HG02981 (cell line): ENCODE data around the gene IP6K2.
"Not testable (repeated sequence)": the region's sequence is repeated elsewhere in the genome, so short reads cannot be mapped to it uniquely, and the experiment has no call there.

Experiments used
- ATAC-seq: cut with Tn5 transposase; IDR thresholded peaks from one replicate; pipeline ENCODE4 v1.9.1; 2021; ENCODE audit warnings: mild to moderate bottlenecking, moderate library complexity; ENCODE audit not compliant: unreplicated experiment

IP6K2 gene

GRCh38 chr3:48733752-48734518, 16.9 kb upstream of the IP6K2 start:
- not testable (repeated sequence) for ATAC-seq

- no peak for ATAC-seq
Measured at GRCh38 chr3:48727511-48727910, 10.5 kb upstream of the IP6K2 start.

- ATAC-seq, result not testable (repeated sequence)
Measured at GRCh38 chr3:48725185-48725855, 8.3 kb upstream of the IP6K2 start.

GRCh38 chr3:48723725-48724124, 6.7 kb upstream of the IP6K2 start:
- no peak for ATAC-seq

- not testable (repeated sequence) for ATAC-seq
Measured at GRCh38 chr3:48723293-48723692, 6.3 kb upstream of the IP6K2 start.

DNA sequence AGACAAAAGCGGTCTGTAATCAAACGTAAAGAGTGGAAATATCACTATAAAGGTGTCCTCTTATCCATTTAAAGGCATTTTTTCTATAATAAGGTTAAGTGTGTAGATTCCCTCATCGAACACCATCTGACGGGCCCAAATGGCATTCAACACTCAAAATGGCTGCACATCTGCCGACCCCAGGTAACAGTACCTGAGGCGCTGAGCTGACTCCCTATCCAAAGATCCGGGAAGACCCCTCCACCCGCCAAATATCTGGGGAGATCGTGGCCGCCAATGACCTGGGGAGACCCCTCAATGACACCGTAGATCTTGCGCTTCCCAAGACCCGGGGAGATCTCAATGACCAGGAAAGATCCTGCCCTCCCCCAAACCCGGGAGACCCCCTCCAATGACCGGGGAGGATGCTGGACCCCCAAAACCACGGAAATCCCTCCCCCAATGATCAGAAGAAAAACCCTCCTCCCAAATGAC, 476 bp downstream of the IP6K2 start:
- no peak for ATAC-seq

DNA sequence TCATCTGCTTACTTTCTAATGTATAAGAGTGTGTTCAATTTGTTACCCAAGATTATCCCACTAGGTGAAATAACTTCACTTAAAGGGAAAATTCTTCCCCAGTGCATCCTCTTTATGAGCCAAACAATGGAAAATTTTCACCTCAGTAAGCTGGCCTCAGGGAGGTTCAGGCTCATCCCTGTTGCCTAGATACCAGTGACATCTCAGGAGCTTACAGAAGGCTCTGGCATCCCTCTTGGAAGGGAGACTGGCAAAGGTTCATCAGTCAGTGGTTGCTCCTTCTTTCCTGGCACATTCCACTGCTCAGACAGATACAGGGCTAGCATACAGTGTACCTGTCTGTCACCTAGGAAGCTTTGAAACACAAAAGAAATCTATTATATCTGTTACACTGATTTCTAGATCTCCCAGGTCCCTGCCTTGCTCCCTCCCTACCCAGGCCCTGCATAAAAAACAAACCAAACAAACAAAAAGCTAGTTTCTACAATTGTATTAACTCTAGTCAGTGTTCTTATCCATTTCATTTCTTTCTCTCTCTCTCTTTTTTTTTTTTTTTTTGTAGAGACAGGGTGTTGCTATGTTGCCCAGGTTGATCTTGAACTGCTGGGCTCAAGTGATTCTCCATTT, 1.7 kb downstream of the IP6K2 start:
- no peak for ATAC-seq

DNA sequence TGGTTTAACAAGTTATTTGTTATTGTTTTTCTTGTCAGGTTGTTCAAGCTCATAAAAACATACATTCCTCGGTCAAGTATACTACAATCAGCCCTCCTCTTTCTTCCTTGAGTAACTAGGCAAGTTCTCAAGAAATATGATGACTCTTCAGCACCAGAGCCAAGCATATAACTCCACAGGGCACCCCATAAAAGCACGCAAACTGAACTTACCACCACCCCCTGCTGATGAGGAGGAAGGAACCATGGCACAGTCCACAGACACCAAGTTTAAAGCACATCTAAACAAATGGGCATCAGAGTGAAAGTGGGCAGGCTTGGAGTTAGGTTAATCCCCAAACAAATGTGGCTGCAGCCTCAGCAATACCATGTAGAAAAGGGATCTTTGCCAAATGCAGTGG, 5.3 kb downstream of the IP6K2 start:
- no peak for ATAC-seq

GRCh38 chr3:48709051-48709461, 8.0 kb downstream of the IP6K2 start:
- ATAC-seq, result no peak

GRCh38 chr3:48708481-48708889, 8.5 kb downstream of the IP6K2 start:
- ATAC-seq, result no peak

DNA sequence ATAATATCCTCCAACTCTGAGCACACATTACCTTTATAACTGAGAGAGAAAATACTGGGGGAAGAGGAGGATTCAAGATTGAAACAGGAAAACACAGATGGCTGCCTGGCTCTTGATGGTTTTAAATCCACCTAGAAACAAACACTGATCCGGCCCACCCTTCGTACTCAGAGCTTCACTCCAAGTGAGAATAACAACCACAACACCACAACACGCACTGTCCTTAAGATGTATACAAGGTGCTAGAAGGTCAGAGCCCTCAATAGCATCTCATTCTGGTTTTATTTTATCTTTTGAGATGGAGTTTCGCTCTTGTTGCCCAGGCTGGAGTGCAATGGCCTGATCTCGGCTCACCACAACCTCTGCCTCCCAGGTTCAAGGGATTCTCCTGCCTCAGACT, 9.9 kb downstream of the IP6K2 start:
- no peak for ATAC-seq

- ATAC-seq, result no peak
Measured at GRCh38 chr3:48702320-48702920, 14.6 kb downstream of the IP6K2 start.

DNA sequence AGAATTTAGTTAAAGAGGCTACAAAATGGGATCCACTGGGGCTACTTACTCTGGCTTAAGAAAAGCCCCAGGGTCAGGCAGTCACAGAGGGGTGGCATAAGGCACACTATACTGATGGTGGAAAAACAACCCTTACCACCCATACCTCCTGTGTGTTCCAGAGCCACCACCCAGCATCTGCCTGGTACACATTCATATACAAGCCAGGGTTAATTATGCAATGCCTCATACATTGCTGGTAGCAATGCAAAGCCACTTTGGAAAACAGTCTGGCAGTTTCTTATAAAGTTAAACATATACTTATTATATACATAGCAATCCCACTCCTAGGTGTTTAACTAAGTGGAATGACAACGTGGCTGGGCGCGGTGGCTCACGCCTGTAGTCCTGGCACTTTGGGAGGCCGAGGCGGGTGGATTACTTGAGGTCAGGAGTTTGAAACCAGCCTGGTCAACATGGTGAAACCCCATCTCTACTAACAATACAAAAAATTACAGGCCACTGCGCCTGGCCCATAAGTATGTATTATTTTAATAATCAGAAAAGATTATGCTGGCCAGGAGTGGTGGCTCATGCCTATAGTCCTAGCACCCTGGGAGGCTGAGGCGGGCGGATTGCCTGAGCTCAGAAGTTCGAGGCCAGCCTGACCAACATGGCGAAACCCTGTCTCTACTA, 16.2 kb downstream of the IP6K2 start:
- no peak for ATAC-seq

- no peak for ATAC-seq
Measured at GRCh38 chr3:48698891-48699290, 18.1 kb downstream of the IP6K2 start.

- no peak for ATAC-seq
Measured at GRCh38 chr3:48697952-48698351, 19.1 kb downstream of the IP6K2 start.

GRCh38 chr3:48696601-48697000, 20.4 kb downstream of the IP6K2 start:
- ATAC-seq, result no peak

DNA sequence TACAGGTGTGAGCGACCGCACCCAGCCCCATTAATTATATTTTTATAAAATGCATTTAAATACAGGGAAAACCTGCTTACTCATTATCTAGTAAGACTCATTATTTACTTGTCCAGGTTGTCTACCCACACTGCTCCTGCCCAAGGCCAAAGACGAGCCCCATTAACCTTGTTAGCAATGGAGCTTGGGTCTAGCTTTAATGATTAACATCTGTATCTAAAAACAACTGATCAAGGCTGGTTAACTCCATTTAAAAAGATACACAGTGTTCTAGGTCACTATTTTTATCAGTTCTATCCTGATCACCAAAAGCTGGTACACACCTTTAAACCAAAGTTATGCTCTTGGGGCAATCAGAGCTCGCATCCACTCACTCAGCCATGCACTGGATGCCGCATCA, 20.9 kb downstream of the IP6K2 start:
- ATAC-seq, result no peak

GRCh38 chr3:48695393-48695753, 21.6 kb downstream of the IP6K2 start:
- no peak for ATAC-seq

DNA sequence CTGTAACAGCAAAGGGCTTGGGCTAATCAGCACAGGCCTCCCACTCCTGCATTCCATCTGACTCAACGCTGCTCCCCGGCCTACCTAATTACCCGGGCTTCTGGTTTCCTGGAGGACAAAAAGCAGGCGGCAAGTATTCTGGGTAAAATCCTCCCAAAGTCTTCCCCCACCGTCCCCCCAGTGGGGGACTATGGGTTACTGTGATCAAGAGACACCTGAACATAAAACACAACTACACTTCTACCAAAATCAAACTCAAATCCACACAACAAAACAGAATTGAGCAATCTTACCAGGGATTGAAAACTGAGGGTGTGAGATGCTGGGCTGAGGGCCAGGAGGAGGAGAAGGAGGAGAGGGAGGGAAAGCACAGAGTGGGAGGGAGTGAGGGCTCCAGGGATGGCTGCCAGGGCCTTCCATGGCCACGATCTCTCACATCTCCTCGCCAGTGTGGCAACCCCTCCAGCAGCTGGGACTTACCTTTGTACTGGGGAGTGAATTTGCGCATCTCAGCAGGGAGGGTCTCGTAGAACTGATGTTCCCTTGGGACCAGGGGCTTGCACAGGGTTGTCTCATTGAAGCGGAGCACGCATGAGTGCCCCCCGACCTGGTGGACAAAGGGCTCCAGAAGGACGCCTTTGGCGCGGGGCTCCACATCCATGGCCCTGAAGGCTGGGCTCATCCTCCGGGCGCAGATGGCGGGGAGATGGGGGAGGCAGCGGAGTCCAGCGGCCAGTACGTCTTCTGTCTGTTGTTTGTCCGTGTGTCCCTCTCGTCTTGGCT, 22.2 kb downstream of the IP6K2 start:
- ATAC-seq, result no peak

GRCh38 chr3:48693826-48694225, 23.2 kb downstream of the IP6K2 start:
- ATAC-seq, result no peak
